Measurements from ENCODE around the gene PPM1E.

DNA sequence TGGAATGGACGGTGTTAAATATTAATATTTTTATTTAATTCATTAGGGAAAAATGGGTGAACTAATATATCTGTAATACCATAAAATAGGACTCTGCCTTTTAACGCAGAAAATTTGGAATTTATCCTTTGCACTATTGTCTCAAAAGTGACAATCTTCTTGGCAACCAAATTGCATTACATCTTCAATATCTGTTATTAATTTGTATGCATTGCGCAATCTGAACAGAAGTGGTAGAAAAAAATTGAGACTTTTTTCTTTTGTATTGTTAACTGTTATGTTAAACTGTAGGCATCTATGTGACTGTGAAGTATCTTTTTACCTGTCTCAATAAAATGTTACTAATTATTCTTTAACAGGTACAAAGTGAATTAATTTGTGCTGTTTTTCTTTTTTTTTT, 55.6 kb downstream of the PPM1E start:
- no peak for TF ChIP-seq CTCF (IDR thresholded peaks at IDR 0.05)
- TF ChIP-seq POLR2AphosphoS5 (IDR thresholded peaks at IDR 0.05; ENCODE audit: low read depth, low read length), result no peak
